Iris pigment epithelial cell (primary cell): ENCODE data around the gene AAR2.

ENCODE experiments used
- DNase-seq: peaks from one replicate; pipeline ENCODE4 v3.0.0-alpha.2; 2011; ENCODE audit warnings: low read depth

The AAR2 gene

DNA sequence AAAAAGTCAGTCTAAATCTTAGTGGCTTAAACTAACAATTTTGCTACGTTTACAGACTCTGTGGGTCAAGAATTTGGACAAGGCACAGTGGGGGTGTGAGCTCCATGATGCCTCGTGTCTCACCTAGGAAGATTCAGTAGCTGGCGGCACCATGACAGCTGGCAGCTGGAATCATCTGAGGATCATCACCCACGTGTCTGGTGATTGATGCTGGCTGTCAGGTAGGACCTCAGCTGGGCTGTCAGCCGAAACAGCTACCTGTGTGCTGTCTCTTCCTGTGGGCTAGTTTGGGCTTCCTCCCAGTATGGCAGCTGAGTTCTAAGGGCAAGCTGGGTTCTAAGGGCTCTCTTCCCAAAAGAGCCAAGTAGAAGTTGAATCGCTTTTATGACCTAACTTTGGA lies 43.5 kb downstream of the AAR2 start:
- no peak for DNase-seq

DNA sequence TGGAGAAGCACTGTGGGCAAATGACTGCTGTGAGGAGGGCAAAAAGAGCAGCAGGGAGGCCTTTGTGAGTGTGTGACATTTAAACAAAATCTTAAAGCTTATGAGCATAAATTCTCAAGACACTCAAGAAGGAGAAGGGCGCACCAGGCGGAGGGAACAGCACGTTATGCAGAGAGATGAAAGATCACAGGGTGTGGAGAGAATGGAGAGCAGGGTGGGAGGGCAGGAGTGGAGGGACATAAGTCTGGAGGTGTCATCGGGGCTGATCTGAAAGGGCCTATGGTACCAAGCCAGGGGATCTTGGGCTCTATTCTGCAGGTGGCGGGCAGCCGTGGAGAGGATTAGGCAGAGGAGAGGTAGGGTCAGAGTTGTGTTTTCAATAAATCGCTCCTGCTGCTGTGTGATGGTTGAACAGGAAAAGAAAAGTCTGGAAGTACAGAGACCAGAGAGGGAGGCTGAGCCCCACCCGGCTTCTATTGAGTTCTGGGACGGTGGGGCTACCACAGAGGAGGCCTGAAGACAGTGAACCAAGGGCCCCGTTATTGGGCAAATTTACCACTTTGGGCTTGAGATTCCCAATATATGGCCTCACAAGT lies 45.6 kb downstream of the AAR2 start:
- no peak for DNase-seq

DNA sequence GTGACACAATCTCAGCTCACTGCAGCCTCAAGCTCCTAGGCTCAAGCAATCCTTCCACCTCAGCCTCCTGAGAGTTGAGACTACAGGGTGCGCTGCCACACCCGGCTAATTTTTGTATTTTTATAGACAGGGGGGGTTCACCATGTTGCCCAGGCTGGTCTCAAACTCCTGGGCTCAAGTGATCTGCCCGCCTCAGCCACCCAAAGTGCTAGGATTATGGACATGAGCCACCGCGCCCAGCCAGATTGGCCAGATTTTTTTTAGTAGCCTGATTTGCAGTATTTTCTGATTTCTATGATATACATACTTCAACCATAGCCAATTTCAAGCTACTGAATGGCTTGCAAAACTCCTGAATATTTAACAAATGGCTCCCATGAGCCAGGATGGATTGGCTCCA lies 48.5 kb downstream of the AAR2 start:
- no peak for DNase-seq

DNA sequence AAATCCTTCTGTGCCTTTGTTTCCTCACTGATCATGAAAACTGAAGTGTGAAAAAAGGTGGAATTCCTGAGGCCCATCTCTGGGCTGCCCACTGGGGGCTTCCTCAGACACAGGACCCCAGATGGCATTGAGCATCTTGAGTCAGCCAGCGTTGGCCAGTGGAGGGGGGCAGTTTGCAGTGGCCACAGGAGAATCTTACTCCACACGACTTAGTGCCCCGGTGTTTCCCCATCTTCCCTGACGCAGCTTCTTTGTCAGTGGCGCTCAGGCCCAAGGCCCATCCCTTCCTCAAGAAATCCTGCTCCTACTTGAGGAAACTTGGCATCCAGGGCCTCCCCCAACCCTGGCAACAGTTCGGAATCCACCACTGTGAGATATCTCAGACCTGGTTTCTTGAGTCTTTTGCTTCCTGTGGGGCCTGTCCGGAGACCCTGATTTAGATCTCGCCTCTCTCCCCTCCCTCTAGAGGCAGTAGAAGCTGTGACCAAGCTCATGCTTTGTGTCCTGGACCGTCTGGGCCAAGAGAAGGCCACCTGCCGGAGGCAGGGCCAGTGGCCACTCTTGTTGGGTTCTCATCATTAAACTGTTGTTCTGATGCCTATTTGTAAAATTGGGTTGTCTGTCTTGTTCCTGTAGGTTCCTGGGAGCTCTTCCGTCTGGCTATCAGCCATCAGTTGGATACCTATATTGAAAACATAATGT lies 49.6 kb downstream of the AAR2 start:
- DNase-seq: no peak

DNA sequence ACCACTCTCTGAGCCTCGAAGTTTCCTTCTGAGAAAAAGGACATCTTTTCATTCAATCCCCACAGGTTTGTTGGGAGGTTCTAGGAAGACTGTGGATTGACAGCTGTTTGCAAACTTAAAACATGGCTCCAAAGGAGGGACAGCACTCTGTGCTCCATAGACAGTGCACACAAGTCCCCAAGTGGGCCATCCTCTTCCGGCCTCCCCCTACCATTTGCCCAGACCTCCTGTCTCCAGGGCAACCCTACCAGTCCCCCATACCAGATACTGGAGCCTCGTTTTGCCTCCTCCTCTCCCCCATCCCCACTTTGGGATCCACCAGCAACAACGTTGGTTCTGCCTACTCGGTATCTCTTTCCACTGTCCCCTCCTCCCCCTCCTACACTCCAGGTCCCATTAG lies 61.4 kb downstream of the AAR2 start:
- no peak for DNase-seq

DNA sequence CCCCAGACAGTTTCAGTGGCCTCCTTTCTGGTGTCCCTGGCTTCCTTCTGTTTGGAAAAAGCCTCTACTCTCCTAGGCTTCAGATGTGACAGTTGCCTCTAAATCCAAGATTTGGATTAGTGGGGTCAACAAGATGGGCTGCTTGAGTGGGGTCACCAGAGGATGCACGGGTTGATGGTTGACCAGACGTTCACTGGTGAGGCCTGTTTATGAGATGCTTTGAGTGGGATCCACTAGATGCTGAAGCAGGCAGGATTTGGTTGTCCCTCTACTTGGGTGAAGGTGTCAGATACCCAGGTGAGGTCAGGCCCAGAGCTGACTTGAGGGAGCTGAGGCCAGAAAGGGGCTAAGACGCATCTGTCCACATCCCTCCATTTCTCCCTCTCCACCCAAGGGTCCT lies 61.8 kb downstream of the AAR2 start:
- DNase-seq: no peak

DNA sequence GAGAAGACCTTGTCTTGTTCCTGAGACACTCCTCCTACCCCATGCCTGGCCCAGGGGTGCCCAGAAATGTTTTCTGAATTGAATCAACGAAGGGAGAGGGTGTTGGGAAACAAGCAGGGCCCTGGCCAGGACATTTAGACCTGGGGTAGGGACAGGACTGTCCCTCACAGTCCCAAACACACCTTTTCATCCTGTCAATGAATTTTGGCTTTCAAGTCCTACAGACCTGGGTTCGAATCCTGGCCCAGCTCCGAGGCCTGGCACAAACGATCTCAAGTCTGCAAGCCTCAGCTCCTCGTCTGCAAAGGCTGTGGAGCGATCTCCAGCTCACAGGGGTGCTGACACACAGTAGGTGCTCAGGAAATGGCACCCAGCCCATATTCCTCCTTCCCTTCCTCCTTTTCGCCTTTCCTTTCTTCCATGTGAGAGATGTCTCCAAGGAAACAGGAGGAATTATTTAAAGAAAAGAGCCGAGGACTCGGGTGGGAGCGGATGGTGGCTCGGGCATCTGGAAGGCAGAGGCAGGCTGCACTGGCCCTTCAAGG lies 62.6 kb downstream of the AAR2 start:
- DNase-seq: no peak

DNA sequence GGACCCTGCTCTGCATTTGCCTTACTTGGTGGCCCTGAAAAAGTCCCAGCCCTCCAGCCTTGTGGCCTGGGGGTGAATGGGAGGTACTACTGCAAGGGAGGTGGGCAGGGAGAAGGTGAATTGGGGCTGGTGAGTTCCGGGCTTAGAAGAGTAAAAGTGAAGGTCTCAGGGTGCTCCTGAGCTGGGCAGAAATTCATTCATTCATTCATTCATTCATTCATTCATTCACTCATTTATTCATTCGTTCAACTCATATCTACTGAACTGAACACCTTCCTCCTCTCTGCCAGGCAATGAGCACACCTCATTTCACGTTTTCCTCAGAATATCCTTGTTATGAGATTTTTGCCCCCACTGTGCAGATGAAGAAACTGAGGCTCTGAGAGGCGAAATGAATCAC lies 63.2 kb downstream of the AAR2 start:
- DNase-seq: no peak

DNA sequence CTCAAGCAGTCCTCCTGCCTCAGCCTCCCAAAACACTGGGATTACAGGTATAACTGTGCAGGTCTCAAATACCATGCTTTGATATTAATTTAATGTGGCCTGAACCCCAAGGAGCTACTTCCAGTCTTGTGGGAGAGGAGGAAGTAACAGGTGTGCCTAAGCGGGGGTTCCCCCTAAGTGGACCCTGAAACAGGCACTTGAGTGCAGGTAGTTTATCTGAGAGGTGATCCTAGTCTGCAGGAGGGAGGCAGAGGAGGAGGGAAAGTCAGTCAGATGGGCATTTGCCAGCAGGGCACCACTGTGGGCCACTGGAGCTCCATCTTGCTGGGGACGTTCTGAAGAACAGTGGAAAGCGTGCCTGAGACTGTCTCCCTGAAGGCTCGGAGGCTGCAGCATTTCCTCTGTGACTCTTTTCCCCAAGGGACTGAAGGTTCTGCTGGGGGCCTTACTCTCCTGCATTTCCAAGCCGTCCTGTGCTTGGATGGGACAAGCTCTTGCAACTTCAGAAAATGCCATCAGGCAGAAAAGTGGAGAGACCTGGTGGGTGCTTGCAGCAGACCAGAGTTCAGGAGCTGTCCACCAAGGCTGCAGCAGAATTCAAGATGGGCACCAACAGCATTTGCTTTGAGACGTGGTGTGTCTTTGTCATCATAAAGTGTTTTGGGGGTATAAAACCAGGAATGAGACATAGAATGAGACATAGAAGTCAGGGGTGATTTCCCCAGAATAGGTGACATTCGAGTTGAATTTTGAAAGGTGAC lies 65.3 kb downstream of the AAR2 start:
- DNase-seq: no peak

DNA sequence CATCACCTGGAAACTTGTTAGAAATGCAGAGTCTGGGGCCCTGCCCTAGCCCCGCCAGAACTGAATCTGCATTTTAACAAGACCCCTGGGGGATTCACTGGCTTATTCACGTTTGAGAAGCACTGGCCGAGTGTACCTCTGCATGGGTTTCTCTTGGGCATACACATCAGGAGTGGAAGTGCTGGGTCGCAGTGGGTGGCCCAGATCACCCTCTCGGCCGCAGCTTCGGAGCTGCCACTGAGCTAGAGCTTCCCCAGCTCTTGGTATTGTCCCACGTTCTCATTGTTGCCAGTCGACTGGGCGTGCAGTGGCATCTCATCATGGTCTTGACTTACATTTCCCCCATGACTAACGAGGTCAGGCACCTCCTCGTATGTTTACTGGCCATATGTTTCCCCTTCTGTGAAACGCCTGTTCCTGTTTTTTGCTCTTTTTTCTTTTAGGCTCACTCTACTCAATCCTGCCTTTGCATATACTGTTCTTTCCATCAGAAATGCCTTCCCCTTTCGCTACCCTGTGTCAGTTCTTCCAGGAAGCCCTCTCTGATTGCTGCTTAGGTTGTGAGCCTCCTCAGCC lies 66.8 kb downstream of the AAR2 start:
- DNase-seq: no peak

DNA sequence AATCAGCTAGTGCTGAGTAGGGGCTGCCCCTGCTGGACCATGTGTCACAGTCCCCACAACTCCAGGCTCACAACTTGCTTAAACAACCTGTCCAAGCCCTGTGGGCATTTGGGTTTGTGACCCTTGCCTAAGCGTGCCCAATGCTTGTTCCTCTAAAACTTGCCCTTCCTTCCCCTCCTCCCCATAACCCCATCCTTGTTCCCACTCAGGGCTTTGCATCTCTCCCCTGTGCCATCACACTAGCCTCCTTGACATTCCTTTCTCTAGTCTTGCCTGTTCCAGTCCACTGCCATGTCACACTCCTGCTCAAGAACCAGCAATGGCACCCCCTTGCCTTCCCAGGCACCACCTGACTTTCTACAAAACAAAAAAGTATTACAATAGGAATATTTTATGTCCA lies 67.6 kb downstream of the AAR2 start:
- DNase-seq: no peak

DNA sequence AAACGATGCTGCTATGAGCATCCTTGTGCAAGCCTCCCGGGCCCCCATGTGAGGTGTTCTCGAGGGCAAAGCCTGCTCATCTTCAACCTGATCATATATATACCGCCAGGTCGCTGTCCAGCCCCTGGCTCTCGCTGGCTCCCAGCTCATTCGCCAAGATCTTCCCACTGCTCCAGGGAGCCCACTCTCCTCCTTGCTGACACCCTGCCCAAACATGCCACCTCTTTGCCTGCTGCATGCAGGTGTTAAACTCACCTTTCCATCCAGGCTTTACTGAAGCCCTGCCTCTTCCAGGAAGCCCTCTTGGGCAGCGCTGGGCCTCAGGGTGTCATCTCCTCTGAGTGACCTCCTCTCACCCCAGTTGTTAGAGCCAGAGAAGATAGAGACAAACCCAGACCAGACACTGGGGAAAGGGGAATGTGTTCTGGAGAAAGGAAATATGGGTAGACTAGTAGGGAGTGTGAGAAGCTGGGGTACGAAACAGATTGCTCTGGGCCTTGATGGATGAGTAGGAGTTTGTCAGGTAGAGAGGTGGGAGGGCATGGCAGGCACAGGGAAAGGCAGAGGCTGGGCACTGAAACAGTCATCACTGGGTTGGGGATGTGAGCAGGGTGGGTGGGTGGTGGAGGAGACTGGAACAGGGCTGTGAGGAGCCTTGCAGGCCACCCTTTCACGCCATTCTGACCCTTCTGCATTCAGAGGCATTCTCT lies 68.7 kb downstream of the AAR2 start:
- no peak for DNase-seq

DNA sequence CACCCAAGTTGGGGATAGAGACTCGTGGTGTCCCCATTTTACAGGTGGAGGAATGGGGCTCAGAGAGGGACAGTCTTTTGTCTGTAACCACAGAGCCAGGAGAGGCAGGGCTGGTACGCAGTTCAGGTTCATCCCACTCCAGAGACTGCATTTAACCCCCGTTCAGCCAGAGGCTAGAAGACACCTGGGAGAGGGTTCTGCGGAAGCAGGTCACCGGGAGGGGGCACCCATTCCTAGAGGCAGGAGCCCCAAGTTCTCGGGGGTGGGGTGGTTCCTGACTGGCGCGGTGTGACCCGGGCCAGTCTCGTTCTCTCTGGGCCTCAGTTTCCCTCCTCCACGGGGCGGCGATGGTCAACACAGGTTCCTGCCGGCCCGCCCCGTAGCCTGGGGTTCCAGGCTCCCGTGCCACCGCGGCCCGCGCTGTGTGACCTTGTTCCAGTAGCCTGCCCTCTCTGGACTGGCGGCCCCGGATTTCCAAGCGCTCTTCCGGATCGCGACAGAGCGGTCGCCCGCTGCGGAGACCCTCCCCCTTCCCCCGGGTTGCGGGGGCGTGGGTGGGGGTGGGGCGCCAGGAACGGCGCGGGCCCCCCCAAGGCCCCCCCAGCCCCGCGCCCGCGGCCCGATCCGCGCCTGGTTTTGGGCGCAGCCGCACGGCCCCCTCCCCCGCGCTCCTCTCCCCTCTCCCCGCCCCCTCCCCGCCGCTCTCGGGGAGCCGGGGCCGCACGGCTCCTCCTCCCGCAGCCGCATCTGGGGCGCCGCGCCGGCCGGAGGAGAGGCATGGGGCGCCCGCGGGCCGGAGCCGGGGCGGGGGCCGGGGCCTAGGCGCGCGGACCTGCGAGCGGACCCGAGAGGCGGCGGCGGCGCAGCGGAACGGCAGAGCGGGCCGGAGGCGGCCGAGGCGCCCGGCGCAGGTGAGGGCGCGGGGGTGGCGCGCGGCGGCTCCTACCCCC lies 69.6 kb downstream of the AAR2 start, which contains the start of gene DLGAP4:
Gene DLGAP4 (plus strand): TSS at position 738 of the 950 bp plus-strand sequence. CDS start 125,379 bp downstream, outside the sequence.
- no peak for DNase-seq
